ENCODE results near the gene CRYL1.

CRYL1 gene

GRCh38 chr13:20431080-20431479 is 94.6 kb downstream of the CRYL1 start:
- Histone ChIP-seq H2AFZ (ENCODE audit: low read length) (no peak overlapping the region), H3K4me2 (ENCODE audit: low read depth, low read length) (no peak overlapping the region), H3K4me3 (ENCODE audit: low read length) (no peak overlapping the region), H4K20me1 (ENCODE audit: insufficient read depth, low read length) (no peaks in the 10 kb centered on the region), H3K4me1 (ENCODE audit: low read length) (no peaks in the 10 kb centered on the region), H3K27me3 (replicated peaks; ENCODE audit: insufficient read depth, low read length) (no peaks in the 10 kb centered on the region), H3K9me3 (replicated peaks; ENCODE audit: insufficient read depth, low read length) (no peaks in the 10 kb centered on the region), H3K36me3 (replicated peaks; ENCODE audit: insufficient read depth, low read length) (no peaks in the 10 kb centered on the region), H3K27ac (ENCODE audit: low read length) (no peak overlapping the region), H3K79me2 (ENCODE audit: low read length) (no peaks in the 10 kb centered on the region), H3F3A (ENCODE audit: insufficient read depth, low read length) (no peaks in the 10 kb centered on the region), H3K9ac (ENCODE audit: low read length) (no peak overlapping the region), H3K9me2 (replicated peaks; ENCODE audit: insufficient read depth, low read length) (no peaks in the 10 kb centered on the region)
- DNase-seq: no peak
- no peak for TF ChIP-seq EZH2phosphoT487 (IDR thresholded peaks at IDR 0.05; ENCODE audit: low read length)
- TF ChIP-seq CTCF (IDR thresholded peaks at IDR 0.05; ENCODE audit: low read length): no peak
- TF ChIP-seq EZH2 (optimal IDR thresholded peaks at IDR 0.05; ENCODE audit: low read depth, low read length): no peak

GRCh38 chr13:20430296-20430695 is 95.4 kb downstream of the CRYL1 start:
- H3K79me2 ChIP-seq (ENCODE audit: low read length): no peaks in the 10 kb centered on the region
- H3F3A ChIP-seq (ENCODE audit: insufficient read depth, low read length): no peaks in the 10 kb centered on the region
- no peaks in the 10 kb centered on the region for H4K20me1 ChIP-seq (ENCODE audit: insufficient read depth, low read length)
- no peak overlapping the region for H3K9ac ChIP-seq (ENCODE audit: low read length)
- H2AFZ ChIP-seq (ENCODE audit: low read length): no peak overlapping the region
- H3K4me2 ChIP-seq (ENCODE audit: low read depth, low read length): no peak overlapping the region
- no peaks in the 10 kb centered on the region for H3K27me3 ChIP-seq (replicated peaks; ENCODE audit: insufficient read depth, low read length)
- H3K9me3 ChIP-seq (replicated peaks; ENCODE audit: insufficient read depth, low read length): no peaks in the 10 kb centered on the region
- no peaks in the 10 kb centered on the region for H3K4me1 ChIP-seq (ENCODE audit: low read length)
- H3K36me3 ChIP-seq (replicated peaks; ENCODE audit: insufficient read depth, low read length): no peaks in the 10 kb centered on the region
- no peaks in the 10 kb centered on the region for H3K9me2 ChIP-seq (replicated peaks; ENCODE audit: insufficient read depth, low read length)
- no peak overlapping the region for H3K27ac ChIP-seq (ENCODE audit: low read length)
- no peak for DNase-seq
- no peak overlapping the region for H3K4me3 ChIP-seq (ENCODE audit: low read length)
- no peak for TF ChIP-seq CTCF (IDR thresholded peaks at IDR 0.05; ENCODE audit: low read length)
- no peak for TF ChIP-seq EZH2 (optimal IDR thresholded peaks at IDR 0.05; ENCODE audit: low read depth, low read length)
- TF ChIP-seq EZH2phosphoT487 (IDR thresholded peaks at IDR 0.05; ENCODE audit: low read length): no peak

- Histone ChIP-seq H3K36me3 (replicated peaks; ENCODE audit: insufficient read depth, low read length) (no peaks in the 10 kb centered on the region), H3F3A (ENCODE audit: insufficient read depth, low read length) (no peaks in the 10 kb centered on the region), H4K20me1 (ENCODE audit: insufficient read depth, low read length) (no peaks in the 10 kb centered on the region), H2AFZ (ENCODE audit: low read length) (no peak overlapping the region), H3K9me2 (replicated peaks; ENCODE audit: insufficient read depth, low read length) (no peaks in the 10 kb centered on the region), H3K9me3 (replicated peaks; ENCODE audit: insufficient read depth, low read length) (no peaks in the 10 kb centered on the region), H3K4me1 (ENCODE audit: low read length) (no peaks in the 10 kb centered on the region), H3K9ac (ENCODE audit: low read length) (no peak overlapping the region), H3K4me3 (ENCODE audit: low read length) (no peak overlapping the region), H3K27me3 (replicated peaks; ENCODE audit: insufficient read depth, low read length) (no peaks in the 10 kb centered on the region), H3K4me2 (ENCODE audit: low read depth, low read length) (no peak overlapping the region), H3K27ac (ENCODE audit: low read length) (no peak overlapping the region), H3K79me2 (ENCODE audit: low read length) (no peaks in the 10 kb centered on the region)
- TF ChIP-seq CTCF (IDR thresholded peaks at IDR 0.05; ENCODE audit: low read length) (no peak), EZH2phosphoT487 (IDR thresholded peaks at IDR 0.05; ENCODE audit: low read length) (no peak), EZH2 (optimal IDR thresholded peaks at IDR 0.05; ENCODE audit: low read depth, low read length) (no peak)
- DNase-seq: no peak
Measured at GRCh38 chr13:20429682-20430081, 96.0 kb downstream of the CRYL1 start.

Data from MM.1S (cell line).